ENCODE results near the gene CST9.

The CST9 gene

GRCh38 chr20:23651117-23651516 lies 45.4 kb upstream of the CST9 start:
- no peaks in the 10 kb centered on the region for H3K27me3 ChIP-seq
- no peak for DNase-seq
- no peaks in the 10 kb centered on the region for H3K4me1 ChIP-seq
- TF ChIP-seq CTCF (IDR thresholded peaks at IDR 0.05; ENCODE audit: low read depth, low read length) = no peak
- H3K36me3 ChIP-seq = no peaks in the 10 kb centered on the region
- H3K9me3 ChIP-seq = no peaks in the 10 kb centered on the region
- no peak overlapping the region for H3K4me3 ChIP-seq (ENCODE audit: low read depth, low read length)

DNA sequence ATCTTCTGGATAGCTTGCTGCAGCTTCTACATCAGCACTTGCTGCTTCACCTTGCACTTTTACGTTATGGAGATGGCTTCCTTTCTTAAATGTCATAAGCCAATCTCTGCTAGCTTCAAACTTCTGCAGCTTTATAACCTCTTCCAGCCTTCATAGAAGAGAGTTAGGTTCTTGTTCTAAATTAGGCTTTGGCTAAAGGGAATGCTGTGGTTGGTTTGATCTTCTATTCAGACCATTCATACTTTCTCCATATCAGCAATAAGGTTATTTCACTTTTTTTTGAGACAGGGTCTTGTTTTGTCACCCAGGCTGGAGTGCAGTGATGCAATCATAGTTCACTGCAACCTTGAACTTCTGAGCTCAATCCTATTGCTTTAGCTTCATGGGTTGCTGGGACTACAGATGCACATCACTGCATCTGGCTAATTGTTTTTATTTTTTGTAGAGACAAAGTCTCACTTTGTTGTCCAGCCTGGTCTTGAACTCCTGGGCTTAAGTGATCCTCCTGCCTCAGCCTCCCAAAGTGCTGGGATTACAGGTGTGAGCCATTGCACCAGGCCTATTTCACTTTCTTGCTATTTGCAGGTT lies 44.2 kb upstream of the CST9 start:
- H3K36me3 ChIP-seq = no peaks in the 10 kb centered on the region
- H3K27me3 ChIP-seq = no peaks in the 10 kb centered on the region
- no peak overlapping the region for H3K4me3 ChIP-seq (ENCODE audit: low read depth, low read length)
- H3K4me1 ChIP-seq = no peaks in the 10 kb centered on the region
- DNase-seq = no peak
- H3K9me3 ChIP-seq = no peaks in the 10 kb centered on the region; the same call in 1 of the 2 replicates
- no peak for TF ChIP-seq CTCF (IDR thresholded peaks at IDR 0.05; ENCODE audit: low read depth, low read length)

- Histone ChIP-seq H3K9me3 (no peaks in the 10 kb centered on the region; the same call in 1 of the 2 replicates), H3K4me1 (no peaks in the 10 kb centered on the region), H3K4me3 (ENCODE audit: low read depth, low read length) (no peak overlapping the region), H3K27me3 (no peaks in the 10 kb centered on the region), H3K36me3 (no peaks in the 10 kb centered on the region)
- DNase-seq = no peak
- TF ChIP-seq CTCF (IDR thresholded peaks at IDR 0.05; ENCODE audit: low read depth, low read length) = no peak
Measured at GRCh38 chr20:23649242-23649641, 43.5 kb upstream of the CST9 start.

DNA sequence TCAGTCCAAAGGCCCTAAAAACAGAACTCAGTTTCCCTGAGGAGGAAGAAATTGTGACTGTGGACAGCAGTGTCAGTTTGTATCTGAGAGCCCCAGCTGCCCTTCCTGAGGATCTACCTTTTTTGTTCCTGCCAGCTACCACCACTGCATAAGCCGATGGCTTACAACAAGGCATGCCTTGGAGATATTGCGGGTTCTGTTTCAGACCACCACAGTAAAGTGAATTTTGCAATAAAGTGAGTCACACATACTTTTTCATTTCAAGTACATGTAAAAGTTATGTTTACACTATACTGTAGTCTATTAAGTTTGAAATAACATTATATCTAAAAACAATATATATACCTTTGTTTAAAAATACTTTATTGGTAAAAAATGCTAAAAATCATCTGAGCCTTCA lies 41.6 kb upstream of the CST9 start:
- no peaks in the 10 kb centered on the region for H3K36me3 ChIP-seq
- TF ChIP-seq CTCF (IDR thresholded peaks at IDR 0.05; ENCODE audit: low read depth, low read length) = no peak
- H3K9me3 ChIP-seq = no peaks in the 10 kb centered on the region; the same call in 1 of the 2 replicates
- H3K4me3 ChIP-seq (ENCODE audit: low read depth, low read length) = no peak overlapping the region
- H3K4me1 ChIP-seq = no peaks in the 10 kb centered on the region
- no peak for DNase-seq
- no peaks in the 10 kb centered on the region for H3K27me3 ChIP-seq

- H3K36me3 ChIP-seq = no peaks in the 10 kb centered on the region
- no peaks in the 10 kb centered on the region for H3K27me3 ChIP-seq
- no peak for TF ChIP-seq CTCF (IDR thresholded peaks at IDR 0.05; ENCODE audit: low read depth, low read length)
- H3K4me3 ChIP-seq (ENCODE audit: low read depth, low read length) = no peak overlapping the region
- H3K9me3 ChIP-seq = no peaks in the 10 kb centered on the region; the same call in 1 of the 2 replicates
- no peak for DNase-seq
- no peaks in the 10 kb centered on the region for H3K4me1 ChIP-seq
Measured at GRCh38 chr20:23646106-23646873, 40.6 kb upstream of the CST9 start.

DNA sequence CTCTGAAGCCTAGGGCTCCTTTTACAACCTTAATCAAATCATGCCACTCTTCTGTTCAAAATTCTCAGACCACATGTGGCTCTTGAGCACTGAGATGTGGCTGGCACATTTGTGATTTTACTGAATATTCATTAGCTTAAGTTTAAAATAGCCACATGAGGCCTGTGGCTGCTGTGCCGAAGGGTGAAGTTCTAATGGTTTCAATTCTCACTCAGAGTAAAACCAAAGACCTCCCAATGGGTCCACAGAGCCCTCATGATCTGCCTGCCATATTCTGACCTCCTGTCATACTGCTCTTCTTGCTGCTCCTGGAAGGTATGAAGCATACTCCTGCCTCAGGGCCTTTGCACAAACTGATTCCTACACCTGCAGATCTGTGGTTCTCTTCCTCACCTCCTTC lies 39.9 kb upstream of the CST9 start:
- no peak for TF ChIP-seq CTCF (IDR thresholded peaks at IDR 0.05; ENCODE audit: low read depth, low read length)
- no peaks in the 10 kb centered on the region; the same call in 1 of the 2 replicates for H3K9me3 ChIP-seq
- no peak for DNase-seq
- H3K27me3 ChIP-seq = no peaks in the 10 kb centered on the region
- no peaks in the 10 kb centered on the region for H3K4me1 ChIP-seq
- H3K36me3 ChIP-seq = no peaks in the 10 kb centered on the region
- no peak overlapping the region for H3K4me3 ChIP-seq (ENCODE audit: low read depth, low read length)

All from BE2C (cell line).